Mesenchymal stem cell (in vitro differentiated cells and primary cell): ENCODE results near the gene CAND2.

Experiments
- DNase-seq: peaks from one replicate; pipeline ENCODE4 v3.0.0-alpha.2; 2013
- H2AFZ ChIP-seq: one replicate; pipeline ENCODE4 v1.6.1; 2013; ENCODE audit warnings: low read depth, mild to moderate bottlenecking, control low read depth, inconsistent platforms, low read length, moderate library complexity
- H2AK5ac ChIP-seq: 2 replicates; pipeline ENCODE4 v1.6.1; 2013; ENCODE audit warnings: low read length, moderate library complexity, mild to moderate bottlenecking, inconsistent platforms; ENCODE audit not compliant: severe bottlenecking
- H2BK120ac ChIP-seq: one replicate; pipeline ENCODE4 v1.6.1; 2013; ENCODE audit warnings: low read depth, mild to moderate bottlenecking, inconsistent platforms, low read length, moderate library complexity
- H2BK12ac ChIP-seq, 2 experiments: one replicate each; pipeline ENCODE4 v1.6.1; 2013; ENCODE audit warnings: inconsistent platforms in 2 of 2, low read length in 2 of 2, mild to moderate bottlenecking in 2 of 2, moderate library complexity in 2 of 2, control low read depth in 1 of 2
- H2BK15ac ChIP-seq: one replicate; pipeline ENCODE4 v1.6.1; 2013; ENCODE audit warnings: mild to moderate bottlenecking, low read depth, inconsistent platforms; ENCODE audit not compliant: poor library complexity, severe bottlenecking
- H2BK5ac ChIP-seq: 2 replicates; pipeline ENCODE4 v1.6.1; 2013; ENCODE audit warnings: low read depth, mild to moderate bottlenecking, low read length, control low read depth, inconsistent platforms; ENCODE audit not compliant: poor library complexity, severe bottlenecking
- H3K14ac ChIP-seq, 2 experiments: one replicate each; pipeline ENCODE4 v1.6.1; 2013; ENCODE audit warnings: inconsistent platforms in 2 of 2, low read length in 2 of 2, control low read depth in 1 of 2, mild to moderate bottlenecking in 1 of 2, moderate library complexity in 1 of 2
- H3K18ac ChIP-seq, 2 experiments: one replicate each; pipeline ENCODE4 v1.6.1; 2013; ENCODE audit warnings: inconsistent platforms in 2 of 2, low read length in 2 of 2, control low read depth in 1 of 2, low read depth in 1 of 2, mild to moderate bottlenecking in 1 of 2
- H3K23ac ChIP-seq, 2 experiments: one replicate each; pipeline ENCODE4 v1.6.1; 2013; ENCODE audit warnings: inconsistent platforms in 2 of 2, low read length in 2 of 2, mild to moderate bottlenecking in 2 of 2, moderate library complexity in 2 of 2, control low read depth in 1 of 2
- H3K27ac ChIP-seq: 2 replicates; pipeline ENCODE4 v1.5.1; 2013; ENCODE audit warnings: mild to moderate bottlenecking, moderate library complexity, low read length, control low read depth, inconsistent platforms; ENCODE audit not compliant: poor library complexity, severe bottlenecking
- H3K27me3 ChIP-seq, 2 experiments: 2 replicates each; pipeline versions ENCODE4 v1.6.1 to v1.7.0; 2013; ENCODE audit warnings: low read length in 2 of 2, mild to moderate bottlenecking in 2 of 2, moderate library complexity in 2 of 2, control low read depth in 1 of 2, inconsistent platforms in 1 of 2; ENCODE audit not compliant: control insufficient read depth in 1 of 2, insufficient read depth in 1 of 2
- H3K36me3 ChIP-seq, 2 experiments: 2 replicates each; pipeline versions ENCODE4 v1.6.1 to v1.7.0; 2013; ENCODE audit warnings: low read length in 2 of 2, control low read depth in 1 of 2, inconsistent platforms in 1 of 2, low read depth in 1 of 2, mild to moderate bottlenecking in 1 of 2; ENCODE audit not compliant: insufficient read depth in 2 of 2, control insufficient read depth in 1 of 2
- H3K4ac ChIP-seq, 2 experiments: one replicate each; pipeline ENCODE4 v1.6.1; 2013; ENCODE audit warnings: inconsistent platforms in 2 of 2, low read length in 2 of 2, mild to moderate bottlenecking in 2 of 2, moderate library complexity in 2 of 2, control low read depth in 1 of 2, low read depth in 1 of 2
- H3K4me1 ChIP-seq: 2 replicates; pipeline ENCODE4 v1.6.1; 2013; ENCODE audit warnings: low read depth, low read length, control low read depth; ENCODE audit not compliant: control insufficient read depth, insufficient read depth
- H3K4me2 ChIP-seq: 2 replicates; pipeline ENCODE4 v1.6.1; 2013; ENCODE audit warnings: low read length, mild to moderate bottlenecking, inconsistent platforms; ENCODE audit not compliant: poor library complexity, severe bottlenecking
- H3K4me3 ChIP-seq, 2 experiments: 2 replicates each; pipeline versions ENCODE4 v1.5.1 to v1.7.0; 2013; ENCODE audit warnings: low read length in 2 of 2, mild to moderate bottlenecking in 2 of 2, control low read depth in 1 of 2, low read depth in 1 of 2; ENCODE audit not compliant: insufficient read depth in 1 of 2
- H3K79me1 ChIP-seq: replicated peaks from 2 replicates; pipeline ENCODE4 v1.6.1; 2013; ENCODE audit warnings: mild to moderate bottlenecking, control low read depth, low read length, inconsistent platforms; ENCODE audit not compliant: poor library complexity, severe bottlenecking
- H3K9ac ChIP-seq: 2 replicates; pipeline ENCODE4 v1.7.0; 2013; ENCODE audit warnings: mild to moderate bottlenecking, low read length, moderate library complexity
- H3K9me3 ChIP-seq: 2 replicates; pipeline ENCODE4 v1.7.0; 2013; ENCODE audit warnings: mild to moderate bottlenecking, low read length; ENCODE audit not compliant: control insufficient read depth
- H4K8ac ChIP-seq: one replicate; pipeline ENCODE4 v1.6.1; 2013; ENCODE audit warnings: inconsistent platforms, mild to moderate bottlenecking, low read length, moderate library complexity
- H4K91ac ChIP-seq: one replicate; pipeline ENCODE4 v1.6.1; 2013; ENCODE audit warnings: mild to moderate bottlenecking, low read length, inconsistent platforms
- WGBS: methylation state at CpG from one replicate; pipeline ENCODE4 v1.1.7; 2013; ENCODE audit warnings: mixed read lengths; 5-methylcytosine and 5-hydroxymethylcytosine counted together

Gene CAND2

GRCh38 chr3:12829886-12830784 is 33.7 kb downstream of the CAND2 start:
- Histone ChIP-seq H3K23ac (peak overlapping the region in 1 of 2 experiments; percentile 85), H3K14ac (peak overlapping the region in 1 of 2 experiments; percentile 62), H4K8ac (peak overlapping the region; percentile 52), H2BK120ac (no peak overlapping the region), H3K4me2 (no peak overlapping the region), H3K79me1 (peaks cover 6% of the 10 kb centered on the region), H3K27me3 (no peaks in the 10 kb centered on the region), H3K36me3 (peaks cover 51 to 57% of the 10 kb centered on the region in 2 experiments), H3K9me3 (no peaks in the 10 kb centered on the region), H3K18ac (no peak overlapping the region), H2BK5ac (no peak overlapping the region), H2BK12ac (peak overlapping the region in 1 of 2 experiments; percentile 15), H4K91ac (peak overlapping the region; percentile 2), H2AK5ac (no peak overlapping the region), H3K9ac (no peak overlapping the region), H2AFZ (no peak overlapping the region), H3K4me3 (no peak overlapping the region), H3K4me1 (peaks cover 2% of the 10 kb centered on the region), H2BK15ac (no peak overlapping the region), H3K4ac (no peak overlapping the region), H3K27ac (no peak overlapping the region)
- 81% methylated on average over 16 of the region's 17 CpGs for WGBS
- no peak for DNase-seq

DNA sequence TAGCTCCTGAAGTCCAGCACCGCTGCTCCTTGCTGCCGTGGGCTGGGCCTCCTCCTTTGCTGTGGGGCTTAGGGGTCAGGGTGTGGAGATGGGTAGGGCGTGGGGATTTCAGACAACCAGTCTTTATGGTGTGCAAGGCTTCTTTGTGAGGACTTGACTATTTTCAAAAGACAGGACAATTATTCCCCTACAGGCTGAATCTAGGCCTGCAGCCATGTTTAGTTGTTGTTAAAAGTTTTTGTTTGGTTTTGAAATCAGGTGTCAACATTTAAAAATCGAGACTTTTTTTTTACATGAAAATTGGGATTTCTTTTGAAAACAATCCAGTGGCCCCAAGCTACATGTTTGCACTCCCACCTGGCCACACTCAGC is 34.3 kb downstream of the CAND2 start:
- H2AFZ ChIP-seq, result no peak overlapping the region
- H2BK5ac ChIP-seq, result no peak overlapping the region
- peak overlapping the region; percentile 7 for H3K9ac ChIP-seq
- DNase-seq, result no peak
- no peak overlapping the region for H2BK120ac ChIP-seq
- H3K36me3 ChIP-seq, result peaks cover 55 to 57% of the 10 kb centered on the region in 2 experiments
- peaks cover 6% of the 10 kb centered on the region for H3K79me1 ChIP-seq
- H4K8ac ChIP-seq, result peak overlapping the region; percentile 21
- no peak overlapping the region for H3K4me2 ChIP-seq
- no peak overlapping the region for H3K4ac ChIP-seq
- H2BK15ac ChIP-seq, result no peak overlapping the region
- H3K4me3 ChIP-seq, result no peak overlapping the region
- H3K9me3 ChIP-seq, result no peaks in the 10 kb centered on the region
- no peak overlapping the region for H3K23ac ChIP-seq
- H4K91ac ChIP-seq, result peak overlapping the region; percentile 2
- no peak overlapping the region for H3K14ac ChIP-seq
- no peak overlapping the region for H3K18ac ChIP-seq
- peaks cover 2% of the 10 kb centered on the region for H3K4me1 ChIP-seq
- 97% methylated on average over 3 of the region's 4 CpGs for WGBS
- H2AK5ac ChIP-seq, result no peak overlapping the region
- no peak overlapping the region for H3K27ac ChIP-seq
- H3K27me3 ChIP-seq, result no peaks in the 10 kb centered on the region
- H2BK12ac ChIP-seq, result no peak overlapping the region

DNA sequence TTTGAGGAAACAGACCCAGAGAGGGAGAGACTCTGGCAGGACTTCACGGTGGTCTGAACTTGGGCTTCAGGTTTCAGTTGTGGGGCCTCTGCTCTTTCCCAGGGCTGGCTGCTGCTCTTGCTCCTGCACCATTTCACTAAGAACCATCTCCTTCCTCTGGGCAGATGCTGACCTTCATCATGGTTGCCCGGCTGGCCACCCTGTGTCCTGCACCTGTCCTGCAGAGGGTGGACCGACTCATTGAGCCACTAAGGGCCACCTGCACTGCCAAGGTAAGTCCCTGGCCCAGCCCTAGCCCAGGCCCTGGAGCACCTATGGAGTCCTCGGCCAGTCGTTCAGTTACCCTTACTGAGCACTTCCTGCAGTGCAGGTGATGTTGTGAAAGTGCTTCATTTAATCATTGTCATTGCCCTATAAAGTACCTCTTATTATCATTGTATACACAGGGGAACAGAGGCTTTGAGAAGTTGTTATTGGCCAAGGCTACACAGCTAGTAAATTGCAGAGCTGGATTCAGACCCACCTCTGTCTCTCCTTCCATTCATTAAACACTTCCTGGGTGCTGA is 34.9 kb downstream of the CAND2 start:
- Histone ChIP-seq H3K14ac (no peak overlapping the region), H3K4me3 (no peak overlapping the region), H2AFZ (no peak overlapping the region), H3K27me3 (no peaks in the 10 kb centered on the region), H3K27ac (no peak overlapping the region), H3K4ac (no peak overlapping the region), H3K9me3 (no peaks in the 10 kb centered on the region), H3K18ac (no peak overlapping the region), H2BK5ac (no peak overlapping the region), H3K4me1 (peaks cover 3% of the 10 kb centered on the region), H3K36me3 (peaks cover 58 to 63% of the 10 kb centered on the region in 2 experiments), H2BK15ac (no peak overlapping the region), H4K8ac (peak overlapping the region; percentile 27), H3K9ac (peak overlapping the region; percentile 7), H3K79me1 (peaks cover 6% of the 10 kb centered on the region), H2BK12ac (no peak overlapping the region), H2BK120ac (no peak overlapping the region), H3K4me2 (no peak overlapping the region), H2AK5ac (no peak overlapping the region), H3K23ac (no peak overlapping the region), H4K91ac (no peak overlapping the region)
- WGBS, result 92% methylated on average over 3 of the region's 5 CpGs
- no peak for DNase-seq
